Mucosa of gallbladder (tissue), 1 donor: ENCODE results near the gene CFAP73. TPM values are rescaled to one million over a fixed set of nuclear protein-coding genes. Genes with fewer than 3 reads are reported as not detected.

Experiments
- total RNA-seq: library from RNA; stranded (reverse); gene quantifications from one replicate; pipeline ENCODE4 v1.2.1, GENCODE V29; 2021
- donor health status: DM: no; HTN: no; CAD: no.

The CFAP73 gene
- total RNA-seq, 1 donor from 2014 or later, result not detected

Other genes with a start within 250 kb of the CFAP73 start
- 27.9 TPM for gene OAS1, start 242.8 kb upstream of the CFAP73 start, total RNA-seq
- gene OAS3, start 211.2 kb upstream of the CFAP73 start, total RNA-seq, result 11.9 TPM
- 5.8 TPM for gene OAS2, start 171.2 kb upstream of the CFAP73 start, total RNA-seq
- gene DTX1, start 93.0 kb upstream of the CFAP73 start, total RNA-seq, result 4.1 TPM
- 0.92 TPM for gene RASAL1, start 14.0 kb upstream of the CFAP73 start, total RNA-seq
- gene DDX54, start 35.8 kb downstream of the CFAP73 start, total RNA-seq, result 55.9 TPM
- gene RITA1, start 36.0 kb downstream of the CFAP73 start, total RNA-seq, result 21.5 TPM
- gene TPCN1, start 71.7 kb downstream of the CFAP73 start, total RNA-seq, result 97.1 TPM
- 36.6 TPM for gene SLC8B1, start 185.4 kb downstream of the CFAP73 start, total RNA-seq
- gene PLBD2, start 208.9 kb downstream of the CFAP73 start, total RNA-seq, result 39.5 TPM